ENCODE measurements around the gene GALNT7. TPM values are rescaled to one million over a fixed set of nuclear protein-coding genes. Genes with fewer than 3 reads are reported as not detected.

GALNT7 gene
- total RNA-seq, 2 experiments from 2014 or later: 21.6 to 23.6 TPM

- POLR2A ChIA-PET: no interaction called here
- no peaks in the 10 kb centered on the region for H3K9me3 Mint-ChIP-seq
- H3K4me3 Mint-ChIP-seq: no peak overlapping the region
- CTCF ChIA-PET: no interaction called here
- no peak for DNase-seq
- peaks cover 12% of the 10 kb centered on the region for H3K4me1 Mint-ChIP-seq
- no peaks in the 10 kb centered on the region for H3K27me3 Mint-ChIP-seq
- no peak overlapping the region for H3K27ac Mint-ChIP-seq
- H3K36me3 Mint-ChIP-seq (ENCODE audit: low read depth): peaks cover 3% of the 10 kb centered on the region
Observed at GRCh38 chr4:173269280-173269679, 100.7 kb downstream of the GALNT7 start.

GRCh38 chr4:173270312-173271027 lies 101.9 kb downstream of the GALNT7 start:
- Mint-ChIP-seq H3K4me1 (peaks cover 3% of the 10 kb centered on the region), H3K27me3 (no peaks in the 10 kb centered on the region), H3K9me3 (no peaks in the 10 kb centered on the region), H3K27ac (no peak overlapping the region), H3K4me3 (no peak overlapping the region), H3K36me3 (ENCODE audit: low read depth) (peaks cover 8% of the 10 kb centered on the region)
- POLR2A ChIA-PET: no interaction called here
- no peak for DNase-seq
- CTCF ChIA-PET: interaction anchor here (0.6 kb wide), 1 partner anchor 68 kb away, joined by 6 read pairs; no protein-coding TSS in a partner anchor

GRCh38 chr4:173272314-173272713 lies 103.7 kb downstream of the GALNT7 start:
- POLR2A ChIA-PET: no interaction called here
- Mint-ChIP-seq H3K4me1 (no peaks in the 10 kb centered on the region), H3K9me3 (no peaks in the 10 kb centered on the region), H3K27me3 (no peaks in the 10 kb centered on the region), H3K4me3 (no peak overlapping the region), H3K36me3 (ENCODE audit: low read depth) (peaks cover 8% of the 10 kb centered on the region), H3K27ac (no peak overlapping the region)
- CTCF ChIA-PET: no interaction called here
- no peak for DNase-seq

- Mint-ChIP-seq H3K27ac (no peak overlapping the region), H3K4me1 (no peaks in the 10 kb centered on the region), H3K4me3 (no peak overlapping the region), H3K27me3 (no peaks in the 10 kb centered on the region), H3K9me3 (no peaks in the 10 kb centered on the region), H3K36me3 (ENCODE audit: low read depth) (peaks cover 8% of the 10 kb centered on the region)
- ChIA-PET POLR2A (no interaction called here), CTCF (no interaction called here)
- DNase-seq: no peak
Observed at GRCh38 chr4:173272996-173273395, 104.4 kb downstream of the GALNT7 start.

GRCh38 chr4:173273941-173274340 lies 105.3 kb downstream of the GALNT7 start:
- no peak overlapping the region for H3K27ac Mint-ChIP-seq
- H3K4me1 Mint-ChIP-seq: no peaks in the 10 kb centered on the region
- no peak overlapping the region for H3K4me3 Mint-ChIP-seq
- ChIA-PET POLR2A (no interaction called here), CTCF (no interaction called here)
- DNase-seq: no peak
- H3K9me3 Mint-ChIP-seq: peaks cover 4% of the 10 kb centered on the region
- H3K36me3 Mint-ChIP-seq (ENCODE audit: low read depth): peaks cover 8% of the 10 kb centered on the region
- no peaks in the 10 kb centered on the region for H3K27me3 Mint-ChIP-seq

- H3K9me3 Mint-ChIP-seq: peaks cover 4% of the 10 kb centered on the region
- H3K4me1 Mint-ChIP-seq: no peaks in the 10 kb centered on the region
- no peak for DNase-seq
- H3K27ac Mint-ChIP-seq: no peak overlapping the region
- H3K27me3 Mint-ChIP-seq: no peaks in the 10 kb centered on the region
- no peak overlapping the region for H3K4me3 Mint-ChIP-seq
- POLR2A ChIA-PET: no interaction called here
- peaks cover 8% of the 10 kb centered on the region for H3K36me3 Mint-ChIP-seq (ENCODE audit: low read depth)
- CTCF ChIA-PET: no interaction called here
Observed at GRCh38 chr4:173274744-173275143, 106.1 kb downstream of the GALNT7 start.

GRCh38 chr4:173275150-173275549 lies 106.5 kb downstream of the GALNT7 start:
- no peak overlapping the region for H3K27ac Mint-ChIP-seq
- H3K36me3 Mint-ChIP-seq (ENCODE audit: low read depth): peaks cover 8% of the 10 kb centered on the region
- no peaks in the 10 kb centered on the region for H3K27me3 Mint-ChIP-seq
- no peaks in the 10 kb centered on the region for H3K4me1 Mint-ChIP-seq
- no peak for DNase-seq
- peaks cover 4% of the 10 kb centered on the region for H3K9me3 Mint-ChIP-seq
- CTCF ChIA-PET: no interaction called here
- POLR2A ChIA-PET: no interaction called here
- no peak overlapping the region for H3K4me3 Mint-ChIP-seq

GRCh38 chr4:173277340-173277739 lies 108.7 kb downstream of the GALNT7 start:
- Mint-ChIP-seq H3K4me1 (no peaks in the 10 kb centered on the region), H3K9me3 (peaks cover 7% of the 10 kb centered on the region), H3K36me3 (ENCODE audit: low read depth) (peaks cover 11% of the 10 kb centered on the region), H3K27ac (no peak overlapping the region), H3K4me3 (no peak overlapping the region), H3K27me3 (no peaks in the 10 kb centered on the region)
- POLR2A ChIA-PET: no interaction called here
- no peak for DNase-seq
- CTCF ChIA-PET: interaction anchor here (1.1 kb wide), 1 partner anchor 9 kb away, joined by 4 read pairs; no protein-coding TSS in a partner anchor

GRCh38 chr4:173280998-173281397 lies 112.4 kb downstream of the GALNT7 start:
- ChIA-PET CTCF (interaction anchor here (1.5 kb wide), 1 partner anchor 21 kb away, joined by 5 read pairs; no protein-coding TSS in a partner anchor), POLR2A (no interaction called here)
- Mint-ChIP-seq H3K27me3 (no peaks in the 10 kb centered on the region), H3K4me3 (no peak overlapping the region), H3K4me1 (no peaks in the 10 kb centered on the region), H3K9me3 (peaks cover 35% of the 10 kb centered on the region), H3K27ac (no peak overlapping the region), H3K36me3 (ENCODE audit: low read depth) (peaks cover 7% of the 10 kb centered on the region)
- no peak for DNase-seq

- ChIA-PET POLR2A (no interaction called here), CTCF (interaction anchor here (1.5 kb wide), 1 partner anchor 20 kb away, joined by 5 read pairs; no protein-coding TSS in a partner anchor)
- Mint-ChIP-seq H3K27me3 (no peaks in the 10 kb centered on the region), H3K4me1 (no peaks in the 10 kb centered on the region), H3K9me3 (peaks cover 37% of the 10 kb centered on the region), H3K36me3 (ENCODE audit: low read depth) (peaks cover 9% of the 10 kb centered on the region), H3K27ac (no peak overlapping the region), H3K4me3 (no peak overlapping the region)
- no peak for DNase-seq
Observed at GRCh38 chr4:173281406-173282255, 113.0 kb downstream of the GALNT7 start.

GRCh38 chr4:173282256-173282562 lies 113.6 kb downstream of the GALNT7 start:
- no peak overlapping the region for H3K27ac Mint-ChIP-seq
- H3K4me3 Mint-ChIP-seq: no peak overlapping the region
- ChIA-PET POLR2A (no interaction called here), CTCF (interaction anchor here (1.1 kb wide), 1 partner anchor 268 kb away, joined by 3 read pairs; no protein-coding TSS in a partner anchor)
- DNase-seq: no peak
- H3K9me3 Mint-ChIP-seq: peaks cover 42% of the 10 kb centered on the region
- no peaks in the 10 kb centered on the region for H3K4me1 Mint-ChIP-seq
- H3K27me3 Mint-ChIP-seq: no peaks in the 10 kb centered on the region
- peaks cover 12% of the 10 kb centered on the region for H3K36me3 Mint-ChIP-seq (ENCODE audit: low read depth)

- CTCF ChIA-PET: interaction anchor here (1.1 kb wide), 1 partner anchor 269 kb away, joined by 3 read pairs; no protein-coding TSS in a partner anchor
- Mint-ChIP-seq H3K9me3 (peaks cover 46% of the 10 kb centered on the region), H3K27me3 (no peaks in the 10 kb centered on the region), H3K27ac (no peak overlapping the region), H3K36me3 (ENCODE audit: low read depth) (peaks cover 13% of the 10 kb centered on the region), H3K4me3 (no peak overlapping the region), H3K4me1 (no peaks in the 10 kb centered on the region)
- no peak for DNase-seq
- POLR2A ChIA-PET: no interaction called here
Observed at GRCh38 chr4:173282626-173283025, 114.0 kb downstream of the GALNT7 start.

- peaks cover 14% of the 10 kb centered on the region for H3K36me3 Mint-ChIP-seq (ENCODE audit: low read depth)
- H3K9me3 Mint-ChIP-seq: peaks cover 44% of the 10 kb centered on the region
- no peak for DNase-seq
- no peak overlapping the region for H3K4me3 Mint-ChIP-seq
- ChIA-PET POLR2A (no interaction called here), CTCF (no interaction called here)
- H3K4me1 Mint-ChIP-seq: peaks cover 13% of the 10 kb centered on the region
- H3K27ac Mint-ChIP-seq: no peak overlapping the region
- H3K27me3 Mint-ChIP-seq: no peaks in the 10 kb centered on the region
Observed at GRCh38 chr4:173284463-173284862, 115.9 kb downstream of the GALNT7 start.

All from activated CD4-positive, alpha-beta T cell treated with anti-CD3 and anti-CD28 coated beads, Interleukin-2, amount 10 ng/mL, durations not matched to agents 7 days and 5 days (primary cell).